Endothelial cell of umbilical vein (primary cell): ENCODE data around the gene AMMECR1L.

ENCODE experiments used
- EZH2 ChIP-seq: IDR thresholded peaks from 2 replicates; pipeline ENCODE4 v1.6.1; 2012; ENCODE audit warnings: borderline replicate concordance, low read depth, mild to moderate bottlenecking, moderate library complexity, low read length, inconsistent platforms; ENCODE audit not compliant: severe bottlenecking
- GATA2 ChIP-seq: IDR thresholded peaks from 2 replicates; pipeline ENCODE4 v1.7.0; 2011; ENCODE audit warnings: low read depth, mild to moderate bottlenecking, moderate library complexity, mixed read lengths, low read length; ENCODE audit not compliant: insufficient read length, insufficient read depth
- JUN ChIP-seq: IDR thresholded peaks from 2 replicates; pipeline ENCODE4 v1.6.1; 2011; ENCODE audit warnings: borderline replicate concordance, low read depth; ENCODE audit not compliant: insufficient read length, insufficient read depth
- MYC ChIP-seq: IDR thresholded peaks from one replicate; pipeline ENCODE4 v1.6.1; 2011; ENCODE audit warnings: mild to moderate bottlenecking, low read depth, low read length
- POLR2A ChIP-seq: IDR thresholded peaks from 2 replicates; pipeline ENCODE4 v1.6.1; 2012; ENCODE audit warnings: low read depth, mild to moderate bottlenecking, control low read depth, low read length
- POLR2AphosphoS5 ChIP-seq: IDR thresholded peaks from 2 replicates; pipeline ENCODE4 v1.6.1; 2012; ENCODE audit warnings: low read depth, mild to moderate bottlenecking, control low read depth, low read length, moderate library complexity; ENCODE audit not compliant: insufficient read depth
- TF ChIP-seq, protein P1 (sequence below), 2 donors: IDR thresholded peaks; 1 replicate in 1 of 2; 2 replicates in 1 of 2; pipeline ENCODE4 v1.5.1; 2011; ENCODE audit warnings: low read length in 2 of 2, mild to moderate bottlenecking in 2 of 2, moderate library complexity in 2 of 2, control low read depth in 1 of 2, inconsistent platforms in 1 of 2, low read depth in 1 of 2; ENCODE audit not compliant: insufficient read depth in 1 of 2; ENCODE audit errors: extremely low read depth in 1 of 2

DNA sequence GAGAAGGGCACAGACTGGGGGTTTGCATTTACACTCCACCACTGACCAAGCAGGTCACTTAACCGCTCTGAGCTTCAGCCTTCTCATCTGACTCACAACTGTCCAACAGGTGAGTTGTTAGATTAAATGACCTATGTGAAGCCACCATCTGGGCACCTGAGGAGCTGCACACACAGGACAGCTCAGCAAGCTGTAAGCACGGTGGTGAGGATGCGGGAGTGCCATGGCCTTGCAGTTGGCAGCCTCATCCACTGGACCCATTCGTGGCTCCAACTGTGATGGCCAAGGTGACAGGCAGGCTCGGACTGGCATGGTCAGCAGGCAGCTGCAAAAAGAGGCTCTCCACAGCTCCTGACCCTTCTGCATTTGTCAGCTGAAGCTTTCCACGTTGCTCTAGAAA, 23.3 kb upstream of the AMMECR1L start:
- no peak for TF ChIP-seq MYC
- TF ChIP-seq, protein P1, sequence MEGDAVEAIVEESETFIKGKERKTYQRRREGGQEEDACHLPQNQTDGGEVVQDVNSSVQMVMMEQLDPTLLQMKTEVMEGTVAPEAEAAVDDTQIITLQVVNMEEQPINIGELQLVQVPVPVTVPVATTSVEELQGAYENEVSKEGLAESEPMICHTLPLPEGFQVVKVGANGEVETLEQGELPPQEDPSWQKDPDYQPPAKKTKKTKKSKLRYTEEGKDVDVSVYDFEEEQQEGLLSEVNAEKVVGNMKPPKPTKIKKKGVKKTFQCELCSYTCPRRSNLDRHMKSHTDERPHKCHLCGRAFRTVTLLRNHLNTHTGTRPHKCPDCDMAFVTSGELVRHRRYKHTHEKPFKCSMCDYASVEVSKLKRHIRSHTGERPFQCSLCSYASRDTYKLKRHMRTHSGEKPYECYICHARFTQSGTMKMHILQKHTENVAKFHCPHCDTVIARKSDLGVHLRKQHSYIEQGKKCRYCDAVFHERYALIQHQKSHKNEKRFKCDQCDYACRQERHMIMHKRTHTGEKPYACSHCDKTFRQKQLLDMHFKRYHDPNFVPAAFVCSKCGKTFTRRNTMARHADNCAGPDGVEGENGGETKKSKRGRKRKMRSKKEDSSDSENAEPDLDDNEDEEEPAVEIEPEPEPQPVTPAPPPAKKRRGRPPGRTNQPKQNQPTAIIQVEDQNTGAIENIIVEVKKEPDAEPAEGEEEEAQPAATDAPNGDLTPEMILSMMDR (IDR thresholded peaks at IDR 0.05; ENCODE audit: extremely low read depth in 1 of 2, insufficient read depth in 1 of 2, low read depth in 1 of 2, low read length in 2 of 2): no peak
- TF ChIP-seq EZH2: no peak
- TF ChIP-seq POLR2A: no peak
- TF ChIP-seq POLR2AphosphoS5: no peak
- TF ChIP-seq GATA2: no peak
- no peak for TF ChIP-seq JUN
